HepG2 (cell line): Measurements from ENCODE around the gene CASKIN1. TPM values are rescaled to one million over a fixed set of nuclear protein-coding genes. Genes with fewer than 3 reads are reported as not detected.

Experiments
- ATAC-seq: fragments of 200-7000 bp; cut with Tn5 transposase; 3 replicates; pipeline ENCODE4 v1.9.1; 2020; ENCODE audit warnings: mild to moderate bottlenecking, moderate library complexity
- BruUV-seq: library from RNA; stranded (reverse); fragments of 400-500 nt; replicated peaks from 2 replicates; lab custom pipeline; 2021; lab: Mats Ljungman, UMichigan
- CTCF ChIA-PET: fragments of 300-600 bp; formaldehyde crosslinking; extraction: SDS; loops from one replicate; lab custom pipeline; 2021; ENCODE audit warnings: low total read pairs, inconsistent platforms, low intra/inter-chr PET ratio; lab: Yijun Ruan, JAX
- POLR2A ChIA-PET: fragments of 350-600 bp; sonication (Branson Sonifier 250); formaldehyde crosslinking; loops from one replicate; lab custom pipeline; 2020; ENCODE audit warnings: antibody characterized with exemption, inconsistent platforms; lab: Yijun Ruan, JAX
- DNase-seq: peaks from one replicate; pipeline ENCODE4 v3.0.0-alpha.2; 2015; ENCODE audit warnings: low spot score
- FAIRE-seq: peaks from 3 replicates; lab custom pipeline; 2011; peaks lifted over from hg19 to GRCh38; lab: Jason Lieb, UNC
- H2AFZ ChIP-seq: one replicate; pipeline ENCODE4 v1.6.1; 2011; ENCODE audit warnings: low read length, inconsistent platforms
- H3K27ac ChIP-seq: fragments of 300-600 bp; 3 replicates; pipeline ENCODE4 v1.8.0; 2011; ENCODE audit warnings: mixed run types, mild to moderate bottlenecking, mixed read lengths, low read length, inconsistent platforms; ENCODE audit not compliant: insufficient read depth; ENCODE audit errors: extremely low read length
- H3K27me3 ChIP-seq, 2 experiments: fragments of 200-600 bp in 1 of 2; 2 replicates in 1 of 2; 3 replicates in 1 of 2; pipeline versions ENCODE4 v1.6.0 to v1.8.0; 2011; ENCODE audit warnings: low read length in 2 of 2, mild to moderate bottlenecking in 2 of 2, moderate library complexity in 2 of 2, inconsistent platforms in 1 of 2; ENCODE audit not compliant: insufficient read depth in 2 of 2, control insufficient read depth in 1 of 2
- H3K36me3 ChIP-seq, 2 experiments: fragments of 200-600 bp in 1 of 2; replicated peaks in 1 of 2; 2 replicates in 1 of 2; 3 replicates in 1 of 2; pipeline versions ENCODE4 v1.5.1 to v1.8.0; 2011; ENCODE audit warnings: low read length in 2 of 2, inconsistent platforms in 1 of 2; ENCODE audit not compliant: insufficient read depth in 2 of 2, control insufficient read depth in 1 of 2
- H3K4me1 ChIP-seq: 2 replicates; pipeline ENCODE4 v1.5.1; 2012; ENCODE audit warnings: low read length, inconsistent platforms; ENCODE audit not compliant: insufficient read depth
- H3K4me2 ChIP-seq: 2 replicates; pipeline ENCODE4 v1.6.0; 2011; ENCODE audit warnings: low read depth, low read length, inconsistent platforms
- H3K4me3 ChIP-seq, 3 experiments: fragments of 200-600 bp in 1 of 3; sonication (generic), shearing (Covaris generic) in 1 of 3; replicated peaks in 1 of 3; 2 replicates each; pipeline ENCODE4 v1.5.1; 2011 to 2016; ENCODE audit warnings: low read length in 3 of 3, inconsistent platforms in 2 of 3, low read depth in 2 of 3, mild to moderate bottlenecking in 2 of 3, control low read depth in 1 of 3, mixed read lengths in 1 of 3; ENCODE audit not compliant: insufficient read depth in 1 of 3
- H3K79me2 ChIP-seq: one replicate; pipeline ENCODE4 v1.6.1; 2011; ENCODE audit warnings: low read length, inconsistent platforms; ENCODE audit not compliant: insufficient read depth
- H3K9ac ChIP-seq: 2 replicates; pipeline ENCODE4 v1.6.0; 2011; ENCODE audit warnings: mild to moderate bottlenecking, low read depth, low read length, inconsistent platforms; ENCODE audit not compliant: insufficient read depth
- H3K9me3 ChIP-seq: 2 replicates; pipeline ENCODE4 v1.5.1; 2012; ENCODE audit warnings: mild to moderate bottlenecking, low read length
- H4K20me1 ChIP-seq: 2 replicates; pipeline ENCODE4 v1.6.0; 2011; ENCODE audit warnings: inconsistent platforms, mild to moderate bottlenecking, low read length, moderate library complexity; ENCODE audit not compliant: insufficient read depth
- ETV5 ChIP-seq: IDR thresholded peaks from 2 replicates; pipeline ENCODE4 v1.6.1; 2018; ENCODE audit warnings: missing biosample characterization, missing genetic modification reagents, inconsistent platforms, borderline replicate concordance
- HNRNPH1 ChIP-seq: fragments of 200-400 bp; formaldehyde crosslinking; optimal IDR thresholded peaks from 2 replicates; pipeline ENCODE3; 2017; ENCODE audit warnings: mild to moderate bottlenecking, low read depth, low read length
- NFRKB ChIP-seq: fragments of 450-650 bp; IDR thresholded peaks from 2 replicates; pipeline ENCODE4 v1.6.1; 2017
- SSRP1 ChIP-seq: IDR thresholded peaks from 2 replicates; pipeline ENCODE4 v1.6.1; 2016; ENCODE audit warnings: control low read depth
- THYN1 ChIP-seq: sonication (generic); formaldehyde crosslinking; IDR thresholded peaks from 2 replicates; pipeline ENCODE4 v1.8.1; 2023; ENCODE audit warnings: low read depth, mild to moderate bottlenecking, moderate library complexity, missing genetic modification reagents, borderline replicate concordance
- ZMYM4 ChIP-seq: sonication (generic); formaldehyde crosslinking; IDR thresholded peaks from 2 replicates; pipeline ENCODE4 v1.8.1; 2023; ENCODE audit warnings: mild to moderate bottlenecking, missing genetic modification reagents
- ZNF224 ChIP-seq: sonication (generic); formaldehyde crosslinking; IDR thresholded peaks from 2 replicates; pipeline ENCODE4 v1.5.0; 2020; ENCODE audit warnings: mild to moderate bottlenecking, missing genetic modification reagents
- ZNF660 ChIP-seq: sonication (generic); formaldehyde crosslinking; IDR thresholded peaks from 2 replicates; pipeline ENCODE4 v1.5.1; 2020; ENCODE audit warnings: mild to moderate bottlenecking, low read depth, missing genetic modification reagents, borderline replicate concordance
- ZSCAN29 ChIP-seq: sonication (generic); formaldehyde crosslinking; conservative IDR thresholded peaks from 2 replicates; pipeline ENCODE4 v1.4.0; 2020; ENCODE audit warnings: mild to moderate bottlenecking, missing genetic modification reagents
- WGBS: methylation state at CpG from one replicate; pipeline ENCODE4 v1.1.6; 2017; ENCODE audit warnings: low lambda C conversion rate; 5-methylcytosine and 5-hydroxymethylcytosine counted together
- in situ Hi-C: cut with HindIII; loops from 2 replicates; pipeline ENCODE4 v1.10.0; 2017; ENCODE audit warnings: low pct_unique_long_range_greater_than_20kb; ENCODE audit not compliant: extremely low pct_ligation_motif_present
- intact Hi-C: fragments of 100-400 bp; cut with micrococcal nuclease; formaldehyde crosslinking; loops from one replicate; pipeline ENCODE4 v1.10.0; 2022; ENCODE audit not compliant: unreplicated experiment
- polyA plus RNA-seq, 8 experiments: library from polyadenylated mRNA; depleted of rRNA in 3 of 8; stranded (reverse) in 7 of 8; unstranded in 1 of 8; fragments of >200 nt; fragmentation: Illumina TruSeq in 4 of 8; extraction: Trizol in 4 of 8; gene quantifications; 2 replicates each; pipeline versions ENCODE4 v1.2.1 to v1.2.3, GENCODE V29; 2011 to 2016; ENCODE audit warnings: low read depth in 4 of 8, missing spikeins in 1 of 8, mixed read lengths in 1 of 8; ENCODE audit not compliant: insufficient read depth in 1 of 8
- total RNA-seq, 5 experiments: library from RNA; depleted of rRNA; stranded (reverse); fragments of >200 nt; fragmentation: Illumina TruSeq; extraction: Trizol; gene quantifications; 2 replicates each; pipeline ENCODE4 v1.2.3, GENCODE V29; 2016; ENCODE audit warnings: low read depth in 1 of 5
- TF ChIP-seq, protein P1 (sequence below): sonication (generic); formaldehyde crosslinking; IDR thresholded peaks from 2 replicates; pipeline ENCODE4 v1.5.1; 2020; ENCODE audit warnings: missing genetic modification reagents, mild to moderate bottlenecking, borderline replicate concordance
- TF ChIP-seq, protein P2 (sequence below): sonication (generic); formaldehyde crosslinking; IDR thresholded peaks from 2 replicates; pipeline ENCODE4 v1.5.0; 2020; ENCODE audit warnings: missing genetic modification reagents

Gene CASKIN1
- total and polyA plus RNA-seq, 2 of the 13 experiments (the other 11 are each of a cell fraction or from before 2014, with no cell fraction given), result 1.2 to 2.2 TPM

GRCh38 chr16:2145843-2146242 is 50.6 kb downstream of the CASKIN1 start:
- WGBS, result 31% methylated on average over 5 of the region's 5 CpGs
- Histone ChIP-seq H3K36me3 (no peaks in the 10 kb centered on the region), H3K9me3 (no peaks in the 10 kb centered on the region), H3K9ac (no peak overlapping the region), H2AFZ (no peak overlapping the region), H3K27me3 (peaks cover 3 to 32% of the 10 kb centered on the region in 2 experiments)
- intact Hi-C loops, result no loop called here
- ATAC-seq, result no peak
- FAIRE-seq, result no peak
- TF ChIP-seq SSRP1 (CRISPR knock-in tag) (no peak), ZNF224 (CRISPR knock-in tag) (no peak), ZMYM4 (CRISPR knock-in tag) (no peak), ZSCAN29 (CRISPR knock-in tag) (no peak), NFRKB (no peak), ETV5 (no peak), HNRNPH1 (no peak), ZNF660 (CRISPR knock-in tag) (no peak), THYN1 (no peak)
- TF ChIP-seq, protein P1, sequence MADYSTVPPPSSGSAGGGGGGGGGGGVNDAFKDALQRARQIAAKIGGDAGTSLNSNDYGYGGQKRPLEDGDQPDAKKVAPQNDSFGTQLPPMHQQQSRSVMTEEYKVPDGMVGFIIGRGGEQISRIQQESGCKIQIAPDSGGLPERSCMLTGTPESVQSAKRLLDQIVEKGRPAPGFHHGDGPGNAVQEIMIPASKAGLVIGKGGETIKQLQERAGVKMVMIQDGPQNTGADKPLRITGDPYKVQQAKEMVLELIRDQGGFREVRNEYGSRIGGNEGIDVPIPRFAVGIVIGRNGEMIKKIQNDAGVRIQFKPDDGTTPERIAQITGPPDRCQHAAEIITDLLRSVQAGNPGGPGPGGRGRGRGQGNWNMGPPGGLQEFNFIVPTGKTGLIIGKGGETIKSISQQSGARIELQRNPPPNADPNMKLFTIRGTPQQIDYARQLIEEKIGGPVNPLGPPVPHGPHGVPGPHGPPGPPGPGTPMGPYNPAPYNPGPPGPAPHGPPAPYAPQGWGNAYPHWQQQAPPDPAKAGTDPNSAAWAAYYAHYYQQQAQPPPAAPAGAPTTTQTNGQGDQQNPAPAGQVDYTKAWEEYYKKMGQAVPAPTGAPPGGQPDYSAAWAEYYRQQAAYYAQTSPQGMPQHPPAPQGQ, result no peak
- TF ChIP-seq, protein P2, sequence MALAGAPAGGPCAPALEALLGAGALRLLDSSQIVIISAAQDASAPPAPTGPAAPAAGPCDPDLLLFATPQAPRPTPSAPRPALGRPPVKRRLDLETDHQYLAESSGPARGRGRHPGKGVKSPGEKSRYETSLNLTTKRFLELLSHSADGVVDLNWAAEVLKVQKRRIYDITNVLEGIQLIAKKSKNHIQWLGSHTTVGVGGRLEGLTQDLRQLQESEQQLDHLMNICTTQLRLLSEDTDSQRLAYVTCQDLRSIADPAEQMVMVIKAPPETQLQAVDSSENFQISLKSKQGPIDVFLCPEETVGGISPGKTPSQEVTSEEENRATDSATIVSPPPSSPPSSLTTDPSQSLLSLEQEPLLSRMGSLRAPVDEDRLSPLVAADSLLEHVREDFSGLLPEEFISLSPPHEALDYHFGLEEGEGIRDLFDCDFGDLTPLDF, result no peak
- TF ChIP-seq, all 625 proteins: peak for 0
- ChIA-PET CTCF (no interaction called here), POLR2A (interaction anchor here (1.3 to 3.2 kb wide), 3 partner anchors 10 to 181 kb away, joined by 3 to 24 read pairs (median 9); partner anchors contain the start of genes RPS2 and TRAF7)
- BruUV-seq, result no TSS peak
- in situ Hi-C loops, result loop anchor here (5.0 to 10.0 kb wide), 2 partner anchors 61 to 124 kb away; no protein-coding TSS in a partner anchor
- Histone ChIP-seq H3K4me3 (no peak overlapping the region), H3K27ac (no peak overlapping the region), H3K79me2 (no peaks in the 10 kb centered on the region), H3K4me2 (no peak overlapping the region), H3K4me1 (peaks cover 54% of the 10 kb centered on the region), H4K20me1 (peaks cover 26% of the 10 kb centered on the region)
- no peak for DNase-seq
